OCI-LY1 (cell line): ENCODE data around the gene TM4SF1.

Experiments used
- H2AFZ ChIP-seq: fragments of 200-600 bp; sonication (generic), shearing (Covaris generic); 2 replicates; pipeline ENCODE4 v1.6.0; 2014; ENCODE audit warnings: antibody characterized with exemption, mild to moderate bottlenecking, low read length
- H3F3A ChIP-seq: fragments of 200-600 bp; sonication (generic), shearing (Covaris generic); 2 replicates; pipeline ENCODE4 v1.6.0; 2014; ENCODE audit warnings: mild to moderate bottlenecking, antibody characterized with exemption, low read length, moderate library complexity; ENCODE audit not compliant: insufficient read depth
- H3K27ac ChIP-seq: fragments of 200-600 bp; sonication (generic); 2 replicates; pipeline ENCODE4 v1.5.1; 2014; ENCODE audit warnings: low read length, mixed run types, mild to moderate bottlenecking, low read depth; ENCODE audit not compliant: poor library complexity, severe bottlenecking
- H3K27me3 ChIP-seq: fragments of 200-600 bp; sonication (generic); 2 replicates; pipeline ENCODE4 v1.6.0; 2014; ENCODE audit warnings: antibody characterized with exemption, mild to moderate bottlenecking, low read length, moderate library complexity; ENCODE audit not compliant: insufficient read depth
- H3K36me3 ChIP-seq: fragments of 200-600 bp; sonication (generic); 2 replicates; pipeline ENCODE4 v1.6.1; 2014; ENCODE audit warnings: mild to moderate bottlenecking, antibody characterized with exemption, low read length, moderate library complexity, mixed read lengths; ENCODE audit not compliant: insufficient read depth
- H3K4me1 ChIP-seq: fragments of 200-600 bp; sonication (generic); 2 replicates; pipeline ENCODE4 v1.5.1; 2014; ENCODE audit warnings: mild to moderate bottlenecking, low read length, moderate library complexity; ENCODE audit not compliant: insufficient read depth, severe bottlenecking
- H3K4me2 ChIP-seq: fragments of 200-600 bp; sonication (generic), shearing (Covaris generic); 2 replicates; pipeline ENCODE4 v1.6.1; 2014; ENCODE audit warnings: low read length
- H3K4me3 ChIP-seq: fragments of 200-600 bp; sonication (generic); 2 replicates; pipeline ENCODE4 v1.5.1; 2014; ENCODE audit warnings: low read length, low read depth, mild to moderate bottlenecking, mixed read lengths; ENCODE audit not compliant: poor library complexity, severe bottlenecking
- H3K79me2 ChIP-seq: fragments of 200-600 bp; shearing (Covaris generic); 2 replicates; pipeline ENCODE4 v1.6.1; 2016; ENCODE audit warnings: mixed run types, low read length, mixed read lengths; ENCODE audit not compliant: insufficient read depth
- H3K9ac ChIP-seq: fragments of 200-600 bp; sonication (generic), shearing (Covaris generic); 2 replicates; pipeline ENCODE4 v1.6.1; 2014; ENCODE audit warnings: mild to moderate bottlenecking, low read length, mixed read lengths
- H3K9me2 ChIP-seq: fragments of 200-600 bp; sonication (generic), shearing (Covaris generic); 2 replicates; pipeline ENCODE4 v1.6.1; 2014; ENCODE audit warnings: low read depth, mild to moderate bottlenecking, low read length, mixed read lengths
- H3K9me3 ChIP-seq: fragments of 200-600 bp; shearing (Covaris generic); 2 replicates; pipeline ENCODE4 v1.6.1; 2014; ENCODE audit warnings: low read length, mixed read lengths
- H4K20me1 ChIP-seq: fragments of 200-600 bp; sonication (generic), shearing (Covaris generic); 2 replicates; pipeline ENCODE4 v1.6.0; 2016; ENCODE audit warnings: mild to moderate bottlenecking, low read length; ENCODE audit not compliant: insufficient read depth
- EZH2 ChIP-seq: fragments of 200-600 bp; sonication (generic), shearing (Covaris generic); IDR thresholded peaks from 2 replicates; pipeline ENCODE4 v1.8.0; 2017; ENCODE audit warnings: borderline replicate concordance, mixed run types, mild to moderate bottlenecking, antibody characterized with exemption, low read length, moderate library complexity, mixed read lengths
- TF ChIP-seq, protein P1 (sequence below): fragments of 200-600 bp; sonication (generic), shearing (Covaris generic); IDR thresholded peaks from 2 replicates; pipeline ENCODE4 v1.5.1; 2017; ENCODE audit warnings: mild to moderate bottlenecking, antibody characterized with exemption, low read length, moderate library complexity, mixed read lengths

Gene TM4SF1

GRCh38 chr3:149325581-149325980 lies 51.9 kb downstream of the TM4SF1 start:
- Histone ChIP-seq H3K36me3 (no peaks in the 10 kb centered on the region), H4K20me1 (no peaks in the 10 kb centered on the region), H2AFZ (no peak overlapping the region), H3K4me1 (no peaks in the 10 kb centered on the region), H3K4me3 (no peak overlapping the region), H3K27ac (no peak overlapping the region), H3K9ac (no peak overlapping the region), H3K9me2 (no peaks in the 10 kb centered on the region), H3K9me3 (no peaks in the 10 kb centered on the region), H3K4me2 (no peak overlapping the region), H3K27me3 (0 out of 2 replicates have a peak, but pooled peaks cover 3% of the 10 kb centered on the region), H3F3A (no peaks in the 10 kb centered on the region), H3K79me2 (no peaks in the 10 kb centered on the region)
- no peak for TF ChIP-seq EZH2
- TF ChIP-seq, protein P1, sequence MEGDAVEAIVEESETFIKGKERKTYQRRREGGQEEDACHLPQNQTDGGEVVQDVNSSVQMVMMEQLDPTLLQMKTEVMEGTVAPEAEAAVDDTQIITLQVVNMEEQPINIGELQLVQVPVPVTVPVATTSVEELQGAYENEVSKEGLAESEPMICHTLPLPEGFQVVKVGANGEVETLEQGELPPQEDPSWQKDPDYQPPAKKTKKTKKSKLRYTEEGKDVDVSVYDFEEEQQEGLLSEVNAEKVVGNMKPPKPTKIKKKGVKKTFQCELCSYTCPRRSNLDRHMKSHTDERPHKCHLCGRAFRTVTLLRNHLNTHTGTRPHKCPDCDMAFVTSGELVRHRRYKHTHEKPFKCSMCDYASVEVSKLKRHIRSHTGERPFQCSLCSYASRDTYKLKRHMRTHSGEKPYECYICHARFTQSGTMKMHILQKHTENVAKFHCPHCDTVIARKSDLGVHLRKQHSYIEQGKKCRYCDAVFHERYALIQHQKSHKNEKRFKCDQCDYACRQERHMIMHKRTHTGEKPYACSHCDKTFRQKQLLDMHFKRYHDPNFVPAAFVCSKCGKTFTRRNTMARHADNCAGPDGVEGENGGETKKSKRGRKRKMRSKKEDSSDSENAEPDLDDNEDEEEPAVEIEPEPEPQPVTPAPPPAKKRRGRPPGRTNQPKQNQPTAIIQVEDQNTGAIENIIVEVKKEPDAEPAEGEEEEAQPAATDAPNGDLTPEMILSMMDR, result no peak

- no peak overlapping the region for H3K9ac ChIP-seq
- no peaks in the 10 kb centered on the region for H3K9me3 ChIP-seq
- H3K36me3 ChIP-seq, result no peaks in the 10 kb centered on the region
- H3K4me2 ChIP-seq, result no peak overlapping the region
- H3K4me3 ChIP-seq, result no peak overlapping the region
- H3K4me1 ChIP-seq, result no peaks in the 10 kb centered on the region
- no peaks in the 10 kb centered on the region for H3F3A ChIP-seq
- H4K20me1 ChIP-seq, result no peaks in the 10 kb centered on the region
- H2AFZ ChIP-seq, result no peak overlapping the region
- H3K27me3 ChIP-seq, result no peaks in the 10 kb centered on the region
- TF ChIP-seq EZH2, result no peak
- TF ChIP-seq, protein P1, result no peak
- H3K27ac ChIP-seq, result no peak overlapping the region
- no peaks in the 10 kb centered on the region for H3K9me2 ChIP-seq
- no peaks in the 10 kb centered on the region for H3K79me2 ChIP-seq
Observed at GRCh38 chr3:149324332-149324731, 53.1 kb downstream of the TM4SF1 start.

DNA sequence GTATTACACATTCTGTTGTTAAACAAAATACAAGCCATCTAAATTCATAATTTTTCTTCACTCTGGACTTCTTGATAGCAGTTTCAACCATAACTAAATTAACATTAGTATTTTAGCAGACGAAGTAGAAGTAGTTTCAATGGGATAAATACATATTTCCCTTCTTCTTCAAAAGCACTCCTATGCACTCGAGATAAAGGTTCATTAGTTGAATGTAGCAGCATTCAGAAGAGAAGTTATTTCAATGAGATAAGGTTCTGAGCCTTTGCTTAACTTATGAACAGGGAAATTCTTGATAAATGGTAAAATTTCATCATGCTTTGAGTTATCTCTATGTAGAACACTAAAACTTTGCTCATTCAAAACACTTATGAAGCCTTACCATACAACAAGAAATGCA lies 55.8 kb downstream of the TM4SF1 start:
- no peak for TF ChIP-seq EZH2
- TF ChIP-seq, protein P1, result no peak
- Histone ChIP-seq H3K36me3 (no peaks in the 10 kb centered on the region), H3K9me3 (no peaks in the 10 kb centered on the region), H3K27me3 (no peaks in the 10 kb centered on the region), H2AFZ (no peak overlapping the region), H3K4me2 (no peak overlapping the region), H3K9me2 (no peaks in the 10 kb centered on the region), H3K27ac (no peak overlapping the region), H3K9ac (no peak overlapping the region), H3F3A (no peaks in the 10 kb centered on the region), H3K4me1 (no peaks in the 10 kb centered on the region), H3K79me2 (no peaks in the 10 kb centered on the region), H4K20me1 (no peaks in the 10 kb centered on the region), H3K4me3 (no peak overlapping the region)
